DND-41 (cell line): ENCODE measurements around the gene C3orf18.

Source experiments
- ATAC-seq: fragments of 200-7000 bp; cut with Tn5 transposase; 3 replicates; pipeline ENCODE4 v1.9.1; 2021; ENCODE audit warnings: low read depth; ENCODE audit not compliant: insufficient read depth
- DNase-seq: peaks from one replicate; pipeline ENCODE4 v3.0.0-alpha.2; 2020
- H2AFZ ChIP-seq: 2 replicates; pipeline ENCODE4 v1.6.0; 2012; ENCODE audit warnings: low read depth, low read length
- H3K27ac ChIP-seq: 2 replicates; pipeline ENCODE4 v1.5.1; 2012; ENCODE audit warnings: low read length, inconsistent platforms
- H3K27me3 ChIP-seq: fragments of 200-600 bp; sonication (generic); 2 replicates; pipeline ENCODE4 v1.6.0; 2012; ENCODE audit warnings: low read length, mild to moderate bottlenecking, inconsistent platforms; ENCODE audit not compliant: insufficient read depth, poor library complexity
- H3K36me3 ChIP-seq: 2 replicates; pipeline ENCODE4 v1.5.1; 2012; ENCODE audit warnings: low read length, inconsistent platforms; ENCODE audit not compliant: insufficient read depth
- H3K4me1 ChIP-seq: 2 replicates; pipeline ENCODE4 v1.5.1; 2012; ENCODE audit warnings: mild to moderate bottlenecking, low read length; ENCODE audit not compliant: insufficient read depth
- H3K4me2 ChIP-seq: 2 replicates; pipeline ENCODE4 v1.6.0; 2012; ENCODE audit warnings: mild to moderate bottlenecking, moderate library complexity, low read length, inconsistent platforms; ENCODE audit not compliant: insufficient read depth
- H3K4me3 ChIP-seq, 2 experiments: fragments of 200-600 bp in 1 of 2; shearing (Covaris generic) in 1 of 2; 2 replicates each; pipeline ENCODE4 v1.5.1; 2012 to 2016; ENCODE audit warnings: inconsistent platforms in 2 of 2, low read length in 2 of 2, mild to moderate bottlenecking in 2 of 2, low read depth in 1 of 2, moderate library complexity in 1 of 2
- H3K79me2 ChIP-seq: 2 replicates; pipeline ENCODE4 v1.6.0; 2012; ENCODE audit warnings: low read length, inconsistent platforms; ENCODE audit not compliant: insufficient read depth
- H3K9ac ChIP-seq: 2 replicates; pipeline ENCODE4 v1.6.0; 2012; ENCODE audit warnings: low read depth, mild to moderate bottlenecking, inconsistent platforms, low read length, moderate library complexity
- H3K9me3 ChIP-seq: 2 replicates; pipeline ENCODE4 v1.5.1; 2012; ENCODE audit warnings: low read length, moderate library complexity, mild to moderate bottlenecking, inconsistent platforms; ENCODE audit not compliant: insufficient read depth, severe bottlenecking
- H4K20me1 ChIP-seq: 2 replicates; pipeline ENCODE4 v1.6.0; 2012; ENCODE audit warnings: low read length; ENCODE audit not compliant: insufficient read depth
- CTCF ChIP-seq: IDR thresholded peaks from 2 replicates; pipeline ENCODE4 v1.5.1; 2012; ENCODE audit warnings: borderline replicate concordance, low read length, moderate library complexity, mild to moderate bottlenecking; ENCODE audit not compliant: poor library complexity, severe bottlenecking; ENCODE audit errors: extremely low read depth
- EZH2 ChIP-seq: IDR thresholded peaks from 3 replicates; pipeline ENCODE4 v1.6.1; 2012; ENCODE audit warnings: borderline replicate concordance, low read depth, mild to moderate bottlenecking, moderate library complexity, low read length, inconsistent platforms; ENCODE audit not compliant: severe bottlenecking

C3orf18 gene

DNA sequence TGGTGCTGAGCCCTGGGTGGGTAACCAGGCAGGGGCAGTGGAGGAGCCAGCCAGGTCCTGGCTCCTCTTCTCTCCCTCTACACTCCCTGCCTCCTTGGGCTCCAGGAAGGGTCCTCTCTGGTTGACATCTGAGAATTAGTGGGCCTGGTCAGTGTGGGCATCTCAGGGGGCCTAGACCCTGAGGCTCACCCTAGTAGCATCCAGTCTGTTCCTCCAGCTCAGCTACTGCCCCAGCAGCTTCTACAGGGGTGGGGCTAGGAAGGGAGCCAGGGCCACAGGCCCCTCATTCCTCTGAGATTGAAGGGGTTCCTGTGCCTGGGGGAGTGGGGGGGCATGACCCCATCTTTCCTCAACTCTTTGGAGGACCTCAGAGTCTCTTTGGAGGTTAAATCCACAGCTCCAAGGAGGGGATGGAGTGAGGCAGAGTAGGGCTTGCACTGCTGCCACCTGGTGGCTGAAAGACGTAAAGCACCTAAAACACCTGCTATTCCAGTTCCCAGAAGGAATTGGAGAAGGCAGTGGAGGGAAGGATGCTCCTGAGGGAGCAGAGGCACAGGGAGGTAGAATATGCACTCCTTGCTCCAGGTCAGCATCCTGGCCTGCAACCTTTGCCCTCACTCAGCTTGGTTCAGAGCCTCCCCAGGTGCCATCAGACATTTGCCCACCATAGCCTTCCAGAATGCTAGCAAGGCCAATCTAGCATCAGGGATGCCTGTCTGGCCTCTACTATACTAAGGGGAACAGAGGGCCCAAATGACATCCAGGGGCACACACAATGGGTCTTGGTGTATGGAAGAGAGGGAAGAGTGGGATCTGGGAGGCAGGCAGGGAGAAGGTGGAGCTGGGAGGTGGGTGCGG, 25.1 kb downstream of the C3orf18 start:
- H3K9me3 ChIP-seq, result no peaks in the 10 kb centered on the region
- no peak overlapping the region for H2AFZ ChIP-seq
- H3K79me2 ChIP-seq, result no peaks in the 10 kb centered on the region
- no peak overlapping the region for H3K4me2 ChIP-seq
- no peak overlapping the region for H3K27ac ChIP-seq
- peak; percentile 95 for TF ChIP-seq CTCF
- no peak for TF ChIP-seq EZH2
- DNase-seq (peak; percentile 62), ATAC-seq (peak; percentile 86)
- H4K20me1 ChIP-seq, result peaks cover 3% of the 10 kb centered on the region
- H3K9ac ChIP-seq, result no peak overlapping the region
- H3K36me3 ChIP-seq, result no peaks in the 10 kb centered on the region
- peaks cover 36% of the 10 kb centered on the region for H3K27me3 ChIP-seq
- no peak overlapping the region for H3K4me3 ChIP-seq
- H3K4me1 ChIP-seq, result no peaks in the 10 kb centered on the region

- Histone ChIP-seq H2AFZ (no peak overlapping the region), H3K27me3 (peaks cover 45% of the 10 kb centered on the region), H3K36me3 (no peaks in the 10 kb centered on the region), H3K27ac (no peak overlapping the region), H3K79me2 (no peaks in the 10 kb centered on the region), H4K20me1 (peaks cover 13% of the 10 kb centered on the region), H3K4me3 (no peak overlapping the region), H3K9me3 (no peaks in the 10 kb centered on the region), H3K4me2 (no peak overlapping the region), H3K9ac (no peak overlapping the region), H3K4me1 (no peaks in the 10 kb centered on the region)
- ATAC-seq (no peak), DNase-seq (no peak)
- no peak for TF ChIP-seq EZH2
Observed at GRCh38 chr3:50539356-50540286, 27.9 kb downstream of the C3orf18 start.

- Histone ChIP-seq H3K9me3 (no peaks in the 10 kb centered on the region), H3K36me3 (no peaks in the 10 kb centered on the region), H3K9ac (no peak overlapping the region), H3K4me3 (no peak overlapping the region), H4K20me1 (peaks cover 10% of the 10 kb centered on the region), H3K27ac (no peak overlapping the region), H3K27me3 (peaks cover 49% of the 10 kb centered on the region), H3K4me2 (no peak overlapping the region), H3K79me2 (no peaks in the 10 kb centered on the region), H3K4me1 (no peaks in the 10 kb centered on the region), H2AFZ (no peak overlapping the region)
- ATAC-seq (no peak), DNase-seq (no peak)
- TF ChIP-seq EZH2 (no peak), CTCF (no peak)
Observed at GRCh38 chr3:50537421-50538129, 30.0 kb downstream of the C3orf18 start.
